HG02763 (cell line): Measurements from ENCODE around the gene RNF34.
A peak's percentile ranks its signal among the peaks of the same experiment; 100 is the strongest.

Experiments
- ATAC-seq: cut with Tn5 transposase; IDR thresholded peaks from one replicate; pipeline ENCODE4 v1.9.1; 2021; ENCODE audit warnings: mild to moderate bottlenecking, moderate library complexity; ENCODE audit not compliant: unreplicated experiment

Gene RNF34

GRCh38 chr12:121388421-121388981 lies 11.4 kb upstream of the RNF34 start:
- no peak for ATAC-seq

- ATAC-seq = no peak
Observed at GRCh38 chr12:121390856-121391255, 9.1 kb upstream of the RNF34 start.

- ATAC-seq = no peak
Observed at GRCh38 chr12:121391619-121392324, 8.1 kb upstream of the RNF34 start.

GRCh38 chr12:121392325-121392716 lies 7.6 kb upstream of the RNF34 start:
- no peak for ATAC-seq

GRCh38 chr12:121397521-121397920 lies 2.4 kb upstream of the RNF34 start:
- no peak for ATAC-seq

- ATAC-seq = no peak
Observed at GRCh38 chr12:121398355-121398754, 1.6 kb upstream of the RNF34 start.

GRCh38 chr12:121400332-121401139 lies 618 bp downstream of the RNF34 start:
- ATAC-seq = peak; percentile 25

- no peak for ATAC-seq
Observed at GRCh38 chr12:121403721-121404120, 3.8 kb downstream of the RNF34 start.

- no peak for ATAC-seq
Observed at GRCh38 chr12:121404734-121405133, 4.8 kb downstream of the RNF34 start.

GRCh38 chr12:121405211-121405610 lies 5.3 kb downstream of the RNF34 start:
- no peak for ATAC-seq

- ATAC-seq = no peak
Observed at GRCh38 chr12:121413917-121414316, 14.0 kb downstream of the RNF34 start.

GRCh38 chr12:121417847-121418246 lies 17.9 kb downstream of the RNF34 start:
- ATAC-seq = no peak

- no peak for ATAC-seq
Observed at GRCh38 chr12:121420109-121420508, 20.2 kb downstream of the RNF34 start.

- no peak for ATAC-seq
Observed at GRCh38 chr12:121423253-121423652, 23.3 kb downstream of the RNF34 start.

GRCh38 chr12:121423682-121424623 lies 24.0 kb downstream of the RNF34 start:
- ATAC-seq = no peak

GRCh38 chr12:121424624-121424975 lies 24.7 kb downstream of the RNF34 start:
- ATAC-seq = no peak

- ATAC-seq = no peak
Observed at GRCh38 chr12:121427556-121428050, 27.7 kb downstream of the RNF34 start.

- ATAC-seq = no peak
Observed at GRCh38 chr12:121428883-121429282, 29.0 kb downstream of the RNF34 start.

- no peak for ATAC-seq
Observed at GRCh38 chr12:121430833-121431415, 31.0 kb downstream of the RNF34 start.

- ATAC-seq = no peak
Observed at GRCh38 chr12:121432740-121433480, 33.0 kb downstream of the RNF34 start.
